Panc1 (cell line): ENCODE results near the gene FXYD3. TPM values are rescaled to one million over a fixed set of nuclear protein-coding genes. Genes with fewer than 3 reads are reported as not detected.

Source experiments
- ATAC-seq: fragments of 200-7000 bp; cut with Tn5 transposase; 2 replicates; pipeline ENCODE4 v1.9.1; 2020; ENCODE audit warnings: mild to moderate bottlenecking, moderate library complexity
- BruUV-seq: library from RNA; stranded (reverse); fragments of 400-500 nt; replicated peaks from 2 replicates; lab custom pipeline; 2021; lab: Mats Ljungman, UMichigan
- CTCF ChIA-PET: fragments of 300-600 bp; sonication (Branson Sonifier 250); formaldehyde crosslinking; loops from one replicate; lab custom pipeline; 2022; ENCODE audit warnings: antibody characterized with exemption; lab: Charles Lee
- POLR2A ChIA-PET: fragments of 300-600 bp; sonication (Branson Sonifier 250); formaldehyde crosslinking; loops from one replicate; lab custom pipeline; 2022; ENCODE audit warnings: antibody characterized with exemption; lab: Charles Lee
- DNase-seq: peaks from one replicate; pipeline ENCODE4 v3.0.0-alpha.2; 2010; ENCODE audit warnings: low read depth, low spot score
- H3K27ac ChIP-seq: 2 replicates; pipeline ENCODE4 v1.5.1; 2011; ENCODE audit warnings: mild to moderate bottlenecking, low read length, inconsistent platforms
- H3K27me3 ChIP-seq: fragments of 200-500 bp; sonication (Bioruptor generic); 2 replicates; pipeline ENCODE4 v1.6.0; 2014; ENCODE audit warnings: low read length, inconsistent platforms; ENCODE audit not compliant: control insufficient read depth, insufficient read depth
- H3K36me3 ChIP-seq: fragments of 200-500 bp; sonication (Bioruptor generic); 2 replicates; pipeline ENCODE4 v1.5.1; 2014; ENCODE audit warnings: inconsistent platforms, mild to moderate bottlenecking, low read length, moderate library complexity; ENCODE audit not compliant: control insufficient read depth, insufficient read depth
- H3K4me1 ChIP-seq: 2 replicates; pipeline ENCODE4 v1.5.1; 2011; ENCODE audit warnings: inconsistent platforms, mild to moderate bottlenecking, low read length, moderate library complexity; ENCODE audit not compliant: control insufficient read depth, insufficient read depth
- H3K4me3 ChIP-seq, 2 experiments: 2 replicates each; pipeline ENCODE4 v1.5.1; 2011 to 2012; ENCODE audit warnings: low read depth in 2 of 2, low read length in 2 of 2, mild to moderate bottlenecking in 2 of 2, inconsistent platforms in 1 of 2, moderate library complexity in 1 of 2
- H3K9me3 ChIP-seq: fragments of 200-500 bp; sonication (Bioruptor generic); 2 replicates; pipeline ENCODE4 v1.5.1; 2014; ENCODE audit warnings: low read depth, mild to moderate bottlenecking, inconsistent platforms, low read length, moderate library complexity; ENCODE audit not compliant: control insufficient read depth, insufficient read depth
- CTCF ChIP-seq: fragments of 450-650 bp; IDR thresholded peaks from 2 replicates; pipeline ENCODE4 v1.5.1; 2017; ENCODE audit warnings: mild to moderate bottlenecking
- POLR2AphosphoS5 ChIP-seq: IDR thresholded peaks from 2 replicates; pipeline ENCODE4 v1.6.1; 2012; ENCODE audit warnings: mild to moderate bottlenecking, low read depth, low read length, moderate library complexity
- REST ChIP-seq, 2 experiments: IDR thresholded peaks; 2 replicates each; pipeline ENCODE4 v1.6.1; 2011 to 2012; ENCODE audit warnings: low read depth in 2 of 2, control low read depth in 1 of 2, low read length in 1 of 2, mild to moderate bottlenecking in 1 of 2, moderate library complexity in 1 of 2; ENCODE audit not compliant: insufficient read depth in 1 of 2
- SIN3A ChIP-seq: IDR thresholded peaks from 2 replicates; pipeline ENCODE4 v1.6.1; 2012; ENCODE audit warnings: low read depth, mild to moderate bottlenecking, low read length, moderate library complexity, borderline replicate concordance; ENCODE audit not compliant: insufficient read depth
- TCF7L2 ChIP-seq: IDR thresholded peaks from 2 replicates; pipeline ENCODE4 v1.6.1; 2011; ENCODE audit warnings: mild to moderate bottlenecking, low read depth, low read length, inconsistent platforms
- in situ Hi-C: cut with HindIII; loops from 2 replicates; pipeline ENCODE4 v1.10.0; 2016; ENCODE audit warnings: low sequenced_read_pairs, low pct_unique_long_range_greater_than_20kb
- intact Hi-C: fragments of 100-400 bp; cut with micrococcal nuclease; formaldehyde crosslinking; loops from one replicate; pipeline ENCODE4 v1.10.0; 2022; ENCODE audit not compliant: unreplicated experiment
- total RNA-seq: library from RNA; stranded (reverse); gene quantifications from one replicate; pipeline ENCODE4 v1.2.1, GENCODE V29; 2021; ENCODE audit not compliant: unreplicated experiment

FXYD3 gene
- total RNA-seq, 1 experiment from 2014 or later = not detected

GRCh38 chr19:35083691-35084508 lies 31.7 kb upstream of the FXYD3 start:
- Histone ChIP-seq H3K36me3 (no peaks in the 10 kb centered on the region), H3K27me3 (no peaks in the 10 kb centered on the region), H3K27ac (no peak overlapping the region), H3K4me3 (no peak overlapping the region), H3K9me3 (no peaks in the 10 kb centered on the region), H3K4me1 (no peaks in the 10 kb centered on the region)
- no TSS peak for BruUV-seq
- ATAC-seq (no peak), DNase-seq (no peak)
- TF ChIP-seq REST (IDR thresholded peaks at IDR 0.05; ENCODE audit: insufficient read depth in 1 of 2, low read depth in 2 of 2, low read length in 1 of 2) = no peak
- TF ChIP-seq TCF7L2 = no peak
- no peak for TF ChIP-seq CTCF
- no peak for TF ChIP-seq SIN3A
- TF ChIP-seq POLR2AphosphoS5 = no peak
- POLR2A ChIA-PET = no interaction called here
- in situ Hi-C loops (no loop called here), intact Hi-C loops (no loop called here)
- CTCF ChIA-PET = no interaction called here

- intact Hi-C loops = no loop called here
- no peaks in the 10 kb centered on the region for H3K36me3 ChIP-seq
- no peak for DNase-seq
- no peak for ATAC-seq
- POLR2A ChIA-PET = no interaction called here
- H3K9me3 ChIP-seq = no peaks in the 10 kb centered on the region
- H3K4me3 ChIP-seq = no peak overlapping the region
- TF ChIP-seq CTCF (no peak), POLR2AphosphoS5 (no peak), REST (IDR thresholded peaks at IDR 0.05; ENCODE audit: insufficient read depth in 1 of 2, low read depth in 2 of 2, low read length in 1 of 2) (no peak), SIN3A (no peak), TCF7L2 (no peak)
- BruUV-seq = no TSS peak
- H3K27ac ChIP-seq = no peak overlapping the region
- no peaks in the 10 kb centered on the region for H3K27me3 ChIP-seq
- in situ Hi-C loops = no loop called here
- H3K4me1 ChIP-seq = no peaks in the 10 kb centered on the region
- CTCF ChIA-PET = no interaction called here
Observed at GRCh38 chr19:35084509-35084762, 31.2 kb upstream of the FXYD3 start.
